Keratinocyte (primary cell): Measurements from ENCODE around the gene CENPA. TPM values are rescaled to one million over a fixed set of nuclear protein-coding genes. Genes with fewer than 3 reads are reported as not detected.
"Not testable (repeated sequence)": the region's sequence is repeated elsewhere in the genome, so short reads cannot be mapped to it uniquely, and the experiment has no call there.

Experiments used
- DNase-seq: peaks from one replicate; pipeline ENCODE4 v3.0.0-alpha.2; 2011; ENCODE audit warnings: low read depth, missing footprints, low spot score
- FAIRE-seq: peaks from 2 replicates; lab custom pipeline; 2011; peaks lifted over from hg19 to GRCh38; lab: Jason Lieb, UNC
- H2AFZ ChIP-seq: 2 replicates; pipeline ENCODE4 v1.6.0; 2012; ENCODE audit warnings: low read length, control low read depth, inconsistent platforms; ENCODE audit not compliant: control insufficient read depth
- H3K27ac ChIP-seq: 2 replicates; pipeline ENCODE4 v1.5.1; 2011; ENCODE audit warnings: low read length; ENCODE audit not compliant: control insufficient read depth, insufficient read depth
- H3K27me3 ChIP-seq: 3 replicates; pipeline ENCODE4 v1.6.0; 2011; ENCODE audit warnings: low read length; ENCODE audit not compliant: control insufficient read depth, insufficient read depth; ENCODE audit errors: extremely low read depth
- H3K36me3 ChIP-seq, 2 experiments: 2 replicates in 1 of 2; 3 replicates in 1 of 2; pipeline ENCODE4 v1.5.1; 2011; ENCODE audit warnings: low read length in 2 of 2, mild to moderate bottlenecking in 1 of 2; ENCODE audit not compliant: control insufficient read depth in 2 of 2, insufficient read depth in 2 of 2; ENCODE audit errors: extremely low read depth in 1 of 2
- H3K4me1 ChIP-seq: 3 replicates; pipeline ENCODE4 v1.5.1; 2011; ENCODE audit warnings: low read length; ENCODE audit not compliant: control insufficient read depth, insufficient read depth; ENCODE audit errors: extremely low read depth
- H3K4me2 ChIP-seq: 3 replicates; pipeline ENCODE4 v1.6.0; 2011; ENCODE audit warnings: low read depth, low read length; ENCODE audit not compliant: control insufficient read depth, insufficient read depth; ENCODE audit errors: extremely low read depth
- H3K4me3 ChIP-seq, 3 experiments: fragments of 200-600 bp in 1 of 3; sonication (generic) in 1 of 3; 2 replicates in 2 of 3; 3 replicates in 1 of 3; pipeline ENCODE4 v1.5.1; 2011 to 2016; ENCODE audit warnings: low read length in 3 of 3, mild to moderate bottlenecking in 3 of 3, control low read depth in 2 of 3, inconsistent platforms in 1 of 3, low read depth in 1 of 3, mixed read lengths in 1 of 3, mixed run types in 1 of 3, moderate library complexity in 1 of 3; ENCODE audit not compliant: control insufficient read depth in 2 of 3, insufficient read depth in 2 of 3; ENCODE audit errors: extremely low read depth in 1 of 3
- H3K79me2 ChIP-seq: 2 replicates; pipeline ENCODE4 v1.6.0; 2012; ENCODE audit warnings: low read length; ENCODE audit not compliant: control insufficient read depth, insufficient read depth
- H3K9ac ChIP-seq: 3 replicates; pipeline ENCODE4 v1.6.0; 2011; ENCODE audit warnings: low read length; ENCODE audit not compliant: control insufficient read depth, insufficient read depth; ENCODE audit errors: extremely low read depth
- H3K9me1 ChIP-seq: 3 replicates; pipeline ENCODE4 v1.6.0; 2011; ENCODE audit warnings: low read length; ENCODE audit not compliant: control insufficient read depth, insufficient read depth; ENCODE audit errors: extremely low read depth
- H3K9me3 ChIP-seq: 2 replicates; pipeline ENCODE4 v1.5.1; 2012; ENCODE audit warnings: low read depth, low read length; ENCODE audit not compliant: control insufficient read depth
- H4K20me1 ChIP-seq: 3 replicates; pipeline ENCODE4 v1.6.0; 2011; ENCODE audit warnings: low read length; ENCODE audit not compliant: control insufficient read depth, insufficient read depth; ENCODE audit errors: extremely low read depth
- CTCF ChIP-seq, 3 experiments: IDR thresholded peaks in 1 of 3; conservative IDR thresholded peaks in 1 of 3; optimal IDR thresholded peaks in 1 of 3; 2 replicates in 2 of 3; 3 replicates in 1 of 3; pipeline versions ENCODE3 to v1.5.1; 2011; ENCODE audit warnings: low read length in 3 of 3, mild to moderate bottlenecking in 3 of 3, moderate library complexity in 2 of 3, control low read depth in 1 of 3, inconsistent platforms in 1 of 3; ENCODE audit not compliant: insufficient read depth in 2 of 3; ENCODE audit errors: extremely low read depth in 1 of 3
- EZH2 ChIP-seq: IDR thresholded peaks from one replicate; pipeline ENCODE4 v1.6.1; 2012; ENCODE audit warnings: inconsistent platforms, mild to moderate bottlenecking, low read length, moderate library complexity
- dilution Hi-C: fragments of 300-500 bp; cut with MboI; formaldehyde crosslinking; loops from one replicate; pipeline ENCODE4 v1.7.0; 2020; ENCODE audit warnings: low sequenced_read_pairs; ENCODE audit not compliant: extremely low pct_ligation_motif_present
- polyA plus RNA-seq, 5 experiments: library from polyadenylated mRNA; depleted of rRNA in 3 of 5; stranded (reverse) in 3 of 5; stranded (forward) in 1 of 5; unstranded in 1 of 5; fragments of >200 nt; gene quantifications; 1 replicate in 1 of 5; 2 replicates in 3 of 5; 3 replicates in 1 of 5; pipeline versions ENCODE4 v1.2.1 to v1.2.3, GENCODE V29; 2011 to 2012; ENCODE audit warnings: missing spikeins in 2 of 5, low read depth in 1 of 5, low replicate concordance in 1 of 5

Gene CENPA
- polyA plus RNA-seq, 1 donor (not counting 4 experiments of a cell fraction or from before 2014, with no cell fraction given) = 12.4 TPM

GRCh38 chr2:26792720-26793119, 6.9 kb downstream of the CENPA start:
- Histone ChIP-seq H2AFZ (no peak overlapping the region), H3K9me1 (peaks cover 2% of the 10 kb centered on the region), H3K4me3 (no peak overlapping the region), H3K9me3 (no peaks in the 10 kb centered on the region), H3K9ac (no peak overlapping the region), H3K27ac (no peak overlapping the region), H3K79me2 (peaks cover 30% of the 10 kb centered on the region), H3K27me3 (no peaks in the 10 kb centered on the region), H3K36me3 (peaks cover 2 to 30% of the 10 kb centered on the region in 2 experiments), H4K20me1 (no peaks in the 10 kb centered on the region), H3K4me2 (no peak overlapping the region), H3K4me1 (no peaks in the 10 kb centered on the region)
- FAIRE-seq (no peak), DNase-seq (no peak)
- dilution Hi-C loops = no loop called here
- TF ChIP-seq CTCF (optimal IDR thresholded peaks at IDR 0.05 in 1 of 3, IDR thresholded peaks at IDR 0.05 in 1 of 3, conservative IDR thresholded peaks at IDR 0.05 in 1 of 3; ENCODE audit: extremely low read depth in 1 of 3, insufficient read depth in 2 of 3, low read length in 3 of 3) (no peak), EZH2 (no peak)

- Histone ChIP-seq H3K36me3 (peaks cover 2 to 27% of the 10 kb centered on the region in 2 experiments), H3K4me2 (no peak overlapping the region), H4K20me1 (no peaks in the 10 kb centered on the region), H3K4me3 (no peak overlapping the region), H3K4me1 (no peaks in the 10 kb centered on the region), H3K79me2 (peaks cover 22% of the 10 kb centered on the region), H3K9me3 (no peaks in the 10 kb centered on the region), H3K9ac (no peak overlapping the region), H3K27me3 (no peaks in the 10 kb centered on the region), H3K9me1 (peaks cover 2% of the 10 kb centered on the region), H3K27ac (no peak overlapping the region), H2AFZ (no peak overlapping the region)
- no peak for FAIRE-seq
- no peak for DNase-seq
- dilution Hi-C loops = no loop called here
- TF ChIP-seq CTCF (optimal IDR thresholded peaks at IDR 0.05 in 1 of 3, IDR thresholded peaks at IDR 0.05 in 1 of 3, conservative IDR thresholded peaks at IDR 0.05 in 1 of 3; ENCODE audit: extremely low read depth in 1 of 3, insufficient read depth in 2 of 3, low read length in 3 of 3) = no peak
- TF ChIP-seq EZH2 = no peak
Observed at GRCh38 chr2:26793518-26793917, 7.7 kb downstream of the CENPA start.

- H3K27ac ChIP-seq, H3K4me1 ChIP-seq, H3K4me2 ChIP-seq, dilution Hi-C loops, DNase-seq, H3K9me1 ChIP-seq, H3K79me2 ChIP-seq, H4K20me1 ChIP-seq, H3K9me3 ChIP-seq, H3K4me3 ChIP-seq, H3K9ac ChIP-seq, H2AFZ ChIP-seq, FAIRE-seq, H3K27me3 ChIP-seq: not testable (repeated sequence)
- H3K36me3 ChIP-seq = peaks cover 2 to 23% of the 10 kb centered on the region in 2 experiments
Observed at GRCh38 chr2:26795135-26795534, 9.3 kb downstream of the CENPA start.
